AML-193 (cell line): ENCODE measurements around the gene RPTOR.
"Not testable (repeated sequence)": the region's sequence is repeated elsewhere in the genome, so short reads cannot be mapped to it uniquely, and the experiment has no call there.

Experiments used
- DNase-seq, 2 experiments: peaks; one replicate each; lab custom pipeline; 2025; lab: John Stamatoyannopoulos, UW

Gene RPTOR

GRCh38 chr17:80797741-80798594 lies 253.3 kb downstream of the RPTOR start:
- no peak for DNase-seq

GRCh38 chr17:80798595-80799537 lies 254.2 kb downstream of the RPTOR start:
- no peak for DNase-seq

GRCh38 chr17:80799538-80800480 lies 255.2 kb downstream of the RPTOR start:
- no peak for DNase-seq

- no peak for DNase-seq
These were observed 256.1 kb downstream of the RPTOR start for GRCh38 chr17:80800481-80801391.

- DNase-seq, result no peak
These were observed 258.2 kb downstream of the RPTOR start for GRCh38 chr17:80802626-80803450.

- DNase-seq, result no peak
These were observed 259.1 kb downstream of the RPTOR start for GRCh38 chr17:80803451-80804428.

- no peak for DNase-seq
These were observed 259.8 kb downstream of the RPTOR start for GRCh38 chr17:80804466-80804865.

GRCh38 chr17:80805032-80805751 lies 260.6 kb downstream of the RPTOR start:
- no peak for DNase-seq

- no peak for DNase-seq
These were observed 262.4 kb downstream of the RPTOR start for GRCh38 chr17:80807014-80807413.

- no peak for DNase-seq
These were observed 263.2 kb downstream of the RPTOR start for GRCh38 chr17:80807882-80808281.

- DNase-seq, result no peak
These were observed 266.8 kb downstream of the RPTOR start for GRCh38 chr17:80811181-80812105.

GRCh38 chr17:80812362-80813088 lies 267.9 kb downstream of the RPTOR start:
- no peak for DNase-seq

GRCh38 chr17:80813318-80813717 lies 268.7 kb downstream of the RPTOR start:
- DNase-seq, result no peak

- no peak for DNase-seq
These were observed 269.9 kb downstream of the RPTOR start for GRCh38 chr17:80814491-80814890.

- DNase-seq, result no peak
These were observed 270.6 kb downstream of the RPTOR start for GRCh38 chr17:80815151-80815681.

- not testable (repeated sequence) for DNase-seq
These were observed 271.1 kb downstream of the RPTOR start for GRCh38 chr17:80815718-80816117.
